NOMO-1 treated with DMSO at 0.1 percent for 48 hours (cell line): ENCODE results near the gene NPC1L1.

Source experiments
- DNase-seq: peaks from one replicate; lab custom pipeline; 2025; ENCODE audit not compliant: unreplicated experiment; lab: John Stamatoyannopoulos, UW

NPC1L1 gene, protein sequence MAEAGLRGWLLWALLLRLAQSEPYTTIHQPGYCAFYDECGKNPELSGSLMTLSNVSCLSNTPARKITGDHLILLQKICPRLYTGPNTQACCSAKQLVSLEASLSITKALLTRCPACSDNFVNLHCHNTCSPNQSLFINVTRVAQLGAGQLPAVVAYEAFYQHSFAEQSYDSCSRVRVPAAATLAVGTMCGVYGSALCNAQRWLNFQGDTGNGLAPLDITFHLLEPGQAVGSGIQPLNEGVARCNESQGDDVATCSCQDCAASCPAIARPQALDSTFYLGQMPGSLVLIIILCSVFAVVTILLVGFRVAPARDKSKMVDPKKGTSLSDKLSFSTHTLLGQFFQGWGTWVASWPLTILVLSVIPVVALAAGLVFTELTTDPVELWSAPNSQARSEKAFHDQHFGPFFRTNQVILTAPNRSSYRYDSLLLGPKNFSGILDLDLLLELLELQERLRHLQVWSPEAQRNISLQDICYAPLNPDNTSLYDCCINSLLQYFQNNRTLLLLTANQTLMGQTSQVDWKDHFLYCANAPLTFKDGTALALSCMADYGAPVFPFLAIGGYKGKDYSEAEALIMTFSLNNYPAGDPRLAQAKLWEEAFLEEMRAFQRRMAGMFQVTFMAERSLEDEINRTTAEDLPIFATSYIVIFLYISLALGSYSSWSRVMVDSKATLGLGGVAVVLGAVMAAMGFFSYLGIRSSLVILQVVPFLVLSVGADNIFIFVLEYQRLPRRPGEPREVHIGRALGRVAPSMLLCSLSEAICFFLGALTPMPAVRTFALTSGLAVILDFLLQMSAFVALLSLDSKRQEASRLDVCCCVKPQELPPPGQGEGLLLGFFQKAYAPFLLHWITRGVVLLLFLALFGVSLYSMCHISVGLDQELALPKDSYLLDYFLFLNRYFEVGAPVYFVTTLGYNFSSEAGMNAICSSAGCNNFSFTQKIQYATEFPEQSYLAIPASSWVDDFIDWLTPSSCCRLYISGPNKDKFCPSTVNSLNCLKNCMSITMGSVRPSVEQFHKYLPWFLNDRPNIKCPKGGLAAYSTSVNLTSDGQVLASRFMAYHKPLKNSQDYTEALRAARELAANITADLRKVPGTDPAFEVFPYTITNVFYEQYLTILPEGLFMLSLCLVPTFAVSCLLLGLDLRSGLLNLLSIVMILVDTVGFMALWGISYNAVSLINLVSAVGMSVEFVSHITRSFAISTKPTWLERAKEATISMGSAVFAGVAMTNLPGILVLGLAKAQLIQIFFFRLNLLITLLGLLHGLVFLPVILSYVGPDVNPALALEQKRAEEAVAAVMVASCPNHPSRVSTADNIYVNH (N-terminal part only)

DNA sequence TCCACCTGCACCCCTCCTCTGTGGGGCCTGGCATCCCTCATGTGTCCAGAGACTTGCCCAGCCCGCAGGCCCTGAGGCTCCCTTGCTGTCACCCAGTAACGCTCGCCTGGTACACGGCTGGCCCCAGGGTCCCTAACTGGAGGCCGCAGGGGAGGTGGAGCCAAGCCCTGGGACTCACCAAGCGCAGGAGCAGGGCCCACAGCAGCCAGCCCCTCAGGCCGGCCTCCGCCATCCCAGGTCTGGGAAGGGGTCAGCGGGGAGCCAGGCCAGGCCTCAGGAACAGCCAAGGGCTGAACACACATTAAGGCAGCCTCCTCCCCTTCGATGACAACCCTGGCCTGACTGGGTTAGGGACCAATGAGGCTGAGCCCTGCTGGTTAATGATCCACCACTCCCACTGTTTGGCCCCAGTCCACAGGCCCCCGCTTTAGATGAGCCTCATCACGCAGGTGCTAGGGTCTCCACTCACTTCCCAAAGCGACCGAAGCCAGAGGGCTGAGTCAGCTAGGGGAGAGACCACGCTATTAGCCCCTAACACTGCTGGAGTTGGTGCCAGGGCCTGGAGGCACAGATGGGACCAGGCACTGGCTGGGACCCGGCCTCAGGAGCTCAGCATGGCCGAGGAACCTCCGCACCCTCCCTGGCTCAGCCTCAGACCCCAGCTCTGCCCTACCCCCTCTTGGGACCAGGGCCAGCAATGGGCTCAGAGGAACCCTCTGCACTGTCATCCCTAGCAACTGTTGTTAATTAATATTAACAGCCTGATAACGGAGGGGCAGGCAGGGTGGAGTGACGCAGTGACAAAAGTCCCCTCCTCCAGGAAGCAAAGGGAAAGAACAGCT lies at the start of gene NPC1L1:
TSS of gene NPC1L1 (minus strand) at position 303 of the 842 bp plus-strand sequence. CDS start at position 232, 71 bp downstream.
- DNase-seq, result no peak

- no peak for DNase-seq
Measured at GRCh38 chr7:44590910-44591309, 49.8 kb upstream of the NPC1L1 start.

DNA sequence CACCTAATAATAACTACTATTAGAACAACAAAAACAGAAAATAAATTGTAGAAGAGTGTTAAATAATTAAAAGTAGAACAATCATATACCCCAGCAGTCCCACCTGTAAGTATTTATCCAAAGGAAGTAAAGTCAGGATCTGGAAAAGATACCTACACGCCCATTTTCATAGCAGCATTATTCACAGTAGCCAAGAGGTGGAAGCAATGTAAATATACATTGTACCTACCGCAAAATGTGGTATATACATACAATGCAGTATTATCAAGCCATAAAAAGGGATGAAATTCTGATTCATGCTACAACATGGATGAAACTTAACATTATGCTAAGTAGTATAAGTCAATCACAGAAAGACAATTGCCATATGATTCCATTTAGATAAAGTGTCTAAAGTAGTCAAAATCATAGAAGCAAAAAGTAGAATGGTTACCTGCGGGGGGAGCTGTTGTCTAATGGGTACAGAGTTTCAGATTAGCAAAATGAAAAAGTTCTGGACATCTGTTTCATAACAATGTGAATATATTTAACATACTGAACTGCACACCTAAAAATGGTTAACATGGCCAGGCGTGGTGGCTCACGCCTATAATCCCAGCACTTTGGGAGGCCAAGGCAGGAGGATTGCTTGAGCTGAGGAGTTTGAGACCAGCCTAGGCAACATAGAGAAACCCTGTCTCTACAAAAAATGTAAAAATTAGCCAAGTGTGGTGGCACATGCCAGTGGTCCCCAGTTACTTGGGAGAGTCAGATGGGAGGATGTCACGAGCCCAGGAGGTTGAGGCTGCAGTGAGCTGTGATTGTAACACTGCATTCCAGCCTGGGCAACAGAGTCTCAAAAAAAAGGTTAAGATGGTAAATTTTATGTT lies 46.9 kb upstream of the NPC1L1 start:
- peak; percentile 73 for DNase-seq

DNA sequence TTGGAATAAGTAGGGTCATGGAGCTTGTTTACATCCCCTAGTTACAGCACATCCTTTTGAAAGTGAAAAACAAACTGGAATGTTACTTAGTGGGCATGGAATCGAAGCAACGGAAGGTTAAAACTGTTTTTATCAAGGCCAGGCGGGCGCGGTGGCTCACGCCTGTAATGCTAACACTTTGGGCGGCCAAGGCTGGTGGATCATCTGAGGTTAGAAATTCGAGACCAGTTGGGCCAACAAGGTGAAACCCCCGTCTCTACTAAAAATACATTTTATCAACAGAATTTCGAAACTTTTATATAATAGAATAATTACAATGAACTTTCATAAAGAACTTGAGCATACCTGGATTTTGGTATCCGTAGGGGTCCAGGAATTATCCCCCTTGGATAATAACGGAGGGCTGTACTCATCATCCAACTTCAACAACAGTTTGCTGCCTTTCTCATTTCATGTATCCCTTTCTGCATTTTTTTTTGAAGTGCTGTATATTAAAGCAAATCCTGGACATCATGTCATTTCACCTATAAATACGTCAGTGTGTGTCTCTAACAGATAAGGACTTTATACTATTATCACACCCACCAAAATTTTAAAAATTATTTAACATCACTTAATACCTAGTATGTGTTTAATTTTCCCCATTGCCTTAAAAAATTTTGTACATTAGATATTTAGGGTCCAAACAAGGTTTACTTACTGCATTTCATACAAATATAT lies 42.2 kb upstream of the NPC1L1 start:
- no peak for DNase-seq

DNA sequence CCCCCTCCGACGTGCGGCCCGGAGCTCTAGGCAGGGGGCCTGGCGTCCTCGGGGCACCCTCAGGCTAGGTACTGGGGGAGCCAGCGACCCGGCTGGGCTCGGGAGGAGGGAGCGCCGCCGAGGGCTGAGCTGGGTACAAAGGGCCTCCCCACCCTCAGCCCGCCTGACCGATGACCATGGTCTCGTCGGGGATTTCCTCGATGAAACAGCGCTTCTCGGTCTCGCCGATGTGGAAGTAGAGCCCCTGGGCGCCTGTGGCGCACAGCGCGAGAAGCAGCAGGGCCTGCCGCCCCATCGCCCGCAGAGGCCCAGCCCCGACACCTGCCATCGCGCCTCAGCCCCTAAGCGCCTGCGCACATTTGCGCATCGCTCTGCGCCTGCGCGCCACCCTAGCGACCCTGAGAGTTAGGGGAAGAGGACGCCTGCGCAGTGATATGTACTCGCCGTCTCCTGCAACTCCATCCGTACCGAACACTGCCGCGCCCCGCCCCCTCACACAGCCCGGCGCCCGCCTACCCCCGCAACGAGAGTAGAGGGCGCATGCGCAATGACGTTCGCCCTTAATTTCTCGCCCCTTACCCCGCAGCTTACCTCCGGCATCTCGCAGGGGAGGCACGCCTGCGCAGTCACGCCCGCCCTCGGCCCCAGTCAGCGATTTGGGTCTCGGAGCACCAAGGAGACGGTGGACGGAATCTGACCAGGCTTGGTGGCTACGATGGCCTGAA lies 40.9 kb upstream of the NPC1L1 start, which contains the start of gene TMED4:
TSS of gene TMED4 (minus strand) at position 353 of the 725 bp plus-strand sequence. CDS start at position 328, 25 bp downstream.
- DNase-seq, result peak; percentile 99

- DNase-seq, result peak; percentile 21
Measured at GRCh38 chr7:44580945-44581878, 40.1 kb upstream of the NPC1L1 start.

GRCh38 chr7:44576228-44576627 lies 35.1 kb upstream of the NPC1L1 start:
- DNase-seq, result no peak

- no peak for DNase-seq
Measured at GRCh38 chr7:44575054-44575453, 33.9 kb upstream of the NPC1L1 start.

DNA sequence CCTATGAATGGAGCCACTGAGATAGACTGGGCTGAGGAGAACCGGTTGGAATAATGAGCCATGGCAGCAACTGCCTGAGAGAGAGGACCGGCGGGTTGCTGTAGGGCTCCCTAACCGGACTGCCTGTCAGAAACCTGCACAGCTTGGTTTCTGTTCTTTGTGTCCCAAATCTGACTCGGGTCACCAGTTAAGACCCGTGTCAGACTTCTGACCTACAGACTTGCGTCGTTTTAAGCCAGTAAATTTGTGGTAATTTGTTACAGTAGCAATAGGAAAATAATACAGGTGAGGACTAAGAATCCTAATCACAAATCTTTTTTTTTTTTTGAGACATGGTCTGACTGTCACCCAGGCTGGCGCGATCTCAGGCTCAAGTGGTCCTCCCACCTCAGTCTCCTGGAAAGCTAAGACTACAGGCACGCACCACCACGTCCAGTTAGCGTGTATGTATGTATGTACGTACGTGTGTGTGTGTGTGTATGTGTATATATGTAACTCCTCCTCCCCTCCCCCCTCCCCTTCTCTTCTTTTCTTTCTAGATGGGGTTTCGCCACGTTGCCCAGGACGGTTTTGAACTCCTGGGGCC lies 33.2 kb upstream of the NPC1L1 start:
- no peak for DNase-seq

GRCh38 chr7:44573464-44574286 lies 32.5 kb upstream of the NPC1L1 start, which contains the start of gene DDX56:
TSS of gene DDX56 (minus strand) at chr7:44573908. CDS start at chr7:44573895, 13 bp downstream.
- peak; percentile 94 for DNase-seq

DNA sequence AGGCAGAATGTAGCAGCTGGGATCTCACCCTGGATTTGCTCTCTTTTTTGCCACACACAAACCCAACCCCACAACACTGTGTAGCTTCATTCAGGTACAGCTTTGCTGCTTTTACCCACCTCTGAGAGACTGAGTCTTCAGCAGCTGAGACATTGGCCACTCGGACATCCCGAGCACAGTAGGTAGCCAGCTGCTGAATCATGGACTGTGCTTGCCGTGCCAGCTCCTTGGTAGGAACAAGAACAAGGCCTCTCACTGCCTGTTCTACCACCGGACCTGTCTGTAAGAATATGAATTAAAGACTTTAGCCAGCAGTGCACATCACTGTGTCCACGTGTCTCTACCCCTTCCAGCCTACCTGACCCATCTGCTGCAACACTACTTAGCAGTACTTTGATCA lies 31.6 kb upstream of the NPC1L1 start:
- DNase-seq, result no peak

DNA sequence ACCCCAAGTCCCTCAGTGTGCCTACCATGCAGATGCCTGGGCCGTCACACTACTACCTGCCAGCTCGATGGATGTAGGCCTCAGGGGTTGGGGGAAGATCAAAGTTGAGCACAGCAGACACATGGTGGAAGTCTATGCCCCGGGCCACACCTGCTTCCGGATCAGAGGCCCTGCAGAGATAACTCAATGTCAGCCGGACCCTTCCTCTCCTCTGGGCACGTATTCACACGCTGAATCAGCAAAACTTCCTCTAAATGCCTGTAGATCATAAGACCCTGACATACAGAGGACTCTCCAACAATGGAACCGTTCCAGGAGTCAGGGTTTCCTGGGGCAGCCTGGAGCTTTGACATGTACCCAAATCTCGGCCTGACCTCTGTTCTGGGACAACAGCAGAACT lies 28.8 kb upstream of the NPC1L1 start:
- no peak for DNase-seq

DNA sequence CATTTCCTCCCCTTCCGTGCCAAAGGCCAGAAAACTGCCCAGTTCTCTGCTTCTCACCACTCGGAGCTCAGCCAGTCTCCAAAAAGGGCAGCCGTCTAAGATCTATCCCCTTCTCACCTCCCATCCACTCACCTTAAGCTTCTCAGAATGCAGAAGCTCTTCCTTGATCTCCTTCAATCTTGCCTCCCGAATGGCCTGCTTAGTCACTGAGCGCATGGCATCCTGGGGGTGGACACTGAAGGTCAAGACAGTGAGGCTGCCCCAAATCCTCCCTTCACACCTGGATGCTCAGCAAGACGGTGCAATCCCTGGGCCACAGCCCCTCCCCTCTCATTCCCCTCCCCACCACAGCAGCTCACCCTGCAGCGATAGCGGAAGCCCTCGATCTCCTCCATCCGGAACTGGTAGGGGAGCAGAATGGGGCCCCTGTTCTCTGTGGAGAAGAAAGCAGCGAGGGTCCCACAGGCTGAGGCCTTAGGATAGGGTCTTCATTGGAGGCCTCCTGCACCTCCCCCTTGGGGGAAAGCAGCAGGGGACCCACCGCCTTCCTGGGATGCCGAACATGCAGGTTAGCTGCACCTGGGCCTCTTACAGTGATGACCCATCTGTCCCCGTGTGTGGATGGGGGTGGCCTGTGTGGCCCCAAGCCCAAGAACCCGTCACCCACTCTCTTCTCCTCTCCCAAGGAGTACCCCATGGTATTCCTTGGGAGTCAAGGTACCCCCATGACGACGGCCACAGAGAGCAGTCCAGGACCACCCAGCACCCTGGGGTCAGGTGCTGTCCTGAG lies 27.8 kb upstream of the NPC1L1 start:
- no peak for DNase-seq

GRCh38 chr7:44567884-44568283 lies 26.8 kb upstream of the NPC1L1 start:
- no peak for DNase-seq

GRCh38 chr7:44566680-44567079 lies 25.6 kb upstream of the NPC1L1 start:
- DNase-seq, result no peak
